Stimulated activated CD4-positive, alpha-beta T cell treated with anti-CD3 and anti-CD28 coated beads, Interleukin-15, amount 100 ng/mL, for 48 hours (primary cell): ENCODE measurements around the gene CCDC159.
A peak's percentile ranks its signal among the peaks of the same experiment; 100 is the strongest.
"Not testable (repeated sequence)": the region's sequence is repeated elsewhere in the genome, so short reads cannot be mapped to it uniquely, and the experiment has no call there.

ENCODE experiments used
- DNase-seq, 2 donors: peaks; one replicate each; pipeline ENCODE4 v3.0.0-alpha.2; 2020; ENCODE audit warnings: low read depth in 2 of 2

CCDC159 gene

GRCh38 chr19:11346104-11346940 is at the start of gene CCDC159, which contains the start of gene TMEM205:
CCDC159 (plus strand) TSS chr19:11346519; CDS start chr19:11346607, 88 bp downstream.
TMEM205 (minus strand) TSS chr19:11346268; CDS start chr19:11345619, 649 bp downstream.
- peak; percentile 98 for DNase-seq

- DNase-seq = no peak
Observed at GRCh38 chr19:11299946-11300810, 46.1 kb upstream of the CCDC159 start.

GRCh38 chr19:11300811-11301120 is 45.6 kb upstream of the CCDC159 start:
- no peak for DNase-seq

DNA sequence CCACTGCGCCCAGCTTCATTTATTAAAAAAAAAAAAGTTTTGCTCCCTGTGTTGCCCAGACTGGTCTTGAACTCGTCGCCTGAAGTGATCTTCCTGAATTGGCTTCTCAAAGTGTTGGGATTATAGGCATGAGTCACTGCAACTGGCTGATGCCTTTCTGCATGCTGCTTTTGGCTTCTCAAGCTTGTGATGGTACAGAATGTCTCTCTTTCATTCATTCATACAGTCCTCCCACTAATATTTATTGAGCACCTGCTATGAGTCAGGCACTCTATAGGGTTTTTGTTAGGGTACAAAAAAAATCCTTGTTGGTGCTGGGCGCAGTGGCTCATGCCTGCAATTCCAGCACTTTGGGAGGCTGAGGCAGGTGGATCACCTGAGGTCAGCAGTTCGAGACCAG is 41.4 kb upstream of the CCDC159 start:
- no peak for DNase-seq

DNA sequence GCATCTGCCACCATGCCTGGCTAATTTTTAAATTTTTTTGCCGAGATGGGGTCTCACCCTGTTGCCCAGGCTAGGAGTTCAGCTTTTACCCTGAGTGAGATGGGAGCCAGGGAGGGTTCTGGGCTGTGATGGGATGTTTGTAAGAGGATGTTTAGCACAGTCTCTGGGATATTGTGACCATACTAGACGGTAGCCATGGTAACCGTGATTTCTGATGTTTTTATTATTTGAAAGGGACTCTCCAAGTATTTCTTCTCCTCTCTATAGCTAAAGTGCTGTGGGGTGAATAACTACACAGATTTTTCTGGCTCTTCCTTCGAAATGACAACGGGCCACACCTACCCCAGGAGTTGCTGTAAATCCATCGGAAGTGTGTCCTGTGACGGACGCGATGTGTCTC is 40.0 kb upstream of the CCDC159 start:
- DNase-seq = no peak

DNA sequence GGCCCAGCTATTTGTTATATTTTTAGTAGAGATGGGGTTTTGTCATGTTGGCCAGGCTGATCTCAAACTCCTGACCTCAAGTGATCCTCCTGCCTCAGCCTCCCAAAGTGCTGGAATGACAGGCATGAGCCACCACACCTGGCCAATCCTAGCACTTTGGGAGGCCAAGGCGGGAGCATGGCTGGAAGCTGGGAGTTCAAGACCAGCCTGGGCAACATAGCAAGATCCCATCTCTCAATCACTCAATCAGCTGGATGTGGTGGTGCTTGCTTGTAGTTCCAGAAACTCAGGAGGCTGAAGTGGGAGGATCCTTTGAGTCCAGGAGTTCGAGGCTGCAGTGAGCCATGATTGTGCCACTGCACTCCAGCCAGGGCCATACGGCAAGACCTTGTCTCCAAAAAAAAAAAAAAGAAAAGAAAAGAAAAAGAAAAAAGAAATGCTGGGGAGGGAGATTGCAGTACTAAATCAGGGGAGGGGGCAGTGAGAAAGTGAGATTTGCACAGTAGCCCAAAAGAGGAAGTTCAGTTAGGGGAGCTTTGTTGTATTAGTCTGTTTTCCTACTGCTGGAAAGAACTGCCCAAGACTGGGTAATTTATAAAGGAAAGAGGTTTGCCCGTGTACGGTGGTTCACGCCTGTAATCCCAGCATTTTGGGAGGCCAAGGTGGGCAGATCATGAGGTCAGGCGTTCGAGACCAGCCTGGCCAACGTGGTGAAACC is 25.9 kb upstream of the CCDC159 start:
- DNase-seq = not testable (repeated sequence)

GRCh38 chr19:11321191-11322126 is 24.9 kb upstream of the CCDC159 start:
- DNase-seq = no peak

DNA sequence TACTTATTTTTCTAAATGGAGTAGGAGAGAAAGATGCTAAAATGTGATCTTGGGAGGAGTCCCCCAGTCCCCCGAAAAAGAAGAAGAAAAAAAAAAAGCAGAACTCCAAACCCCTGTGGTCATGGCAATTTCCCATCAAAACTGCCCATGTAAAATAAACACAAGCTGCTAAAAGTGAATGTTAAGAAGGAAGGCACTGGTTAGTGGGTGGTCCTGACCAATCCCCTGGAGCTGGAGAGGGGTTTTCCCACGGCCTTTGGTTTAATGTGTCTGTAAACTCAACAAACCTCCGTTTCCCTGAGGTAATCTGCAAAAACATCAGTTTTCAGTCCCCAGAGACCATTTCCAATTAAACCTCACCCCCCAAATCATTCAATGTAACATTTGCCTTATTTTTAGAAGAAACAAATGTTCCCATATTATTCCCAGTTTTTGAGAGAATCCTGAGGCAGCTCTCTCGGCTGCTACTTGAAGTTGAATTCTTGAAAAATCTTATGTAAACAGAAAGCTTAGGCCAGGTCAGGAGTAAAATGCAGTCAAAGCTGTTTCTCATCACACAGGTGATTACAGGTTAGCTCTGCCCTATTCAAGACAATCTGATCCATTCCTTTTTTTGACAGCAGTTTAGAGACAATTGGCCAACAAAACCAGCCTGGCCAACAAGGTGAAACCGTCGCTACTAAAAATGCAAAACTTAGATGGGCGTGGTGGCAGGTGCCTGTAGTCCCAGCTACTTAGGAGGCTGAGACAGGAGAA is 23.9 kb upstream of the CCDC159 start:
- DNase-seq = no peak

- DNase-seq = no peak
Observed at GRCh38 chr19:11323601-11324078, 22.7 kb upstream of the CCDC159 start.

- no peak for DNase-seq
Observed at GRCh38 chr19:11324079-11324661, 22.1 kb upstream of the CCDC159 start.

DNA sequence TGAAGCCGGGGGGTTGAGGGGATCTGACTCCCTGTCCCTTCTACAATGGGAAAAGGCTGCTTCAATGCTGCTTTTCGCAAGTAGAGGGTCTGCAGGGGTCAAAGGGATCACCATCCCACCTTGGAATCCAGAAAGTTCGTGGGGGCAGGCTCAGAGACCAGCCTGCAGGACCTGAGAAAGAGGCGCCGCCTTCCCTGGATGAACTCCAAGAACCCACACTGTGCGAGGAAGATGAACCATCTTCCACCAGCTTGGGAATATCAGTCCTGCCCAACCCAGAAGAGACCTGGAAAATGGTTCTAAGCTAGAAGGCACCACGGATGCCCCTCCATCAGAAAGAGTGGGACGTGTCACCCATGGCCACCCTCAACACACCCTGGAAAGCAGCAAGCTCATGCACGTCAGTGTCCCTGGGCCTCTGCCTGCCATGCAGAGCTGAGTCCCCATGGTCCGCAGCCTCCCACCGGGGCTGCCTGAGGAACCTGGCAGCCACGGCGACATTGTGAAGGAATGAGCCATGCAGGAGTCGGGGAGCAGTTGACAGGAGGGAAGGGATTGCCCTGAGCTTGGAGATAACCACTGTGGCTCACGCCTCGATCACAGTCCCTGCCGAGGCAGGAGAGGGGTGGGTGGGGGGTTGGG is 21.4 kb upstream of the CCDC159 start:
- DNase-seq = no peak

GRCh38 chr19:11325544-11325943 is 20.8 kb upstream of the CCDC159 start:
- DNase-seq = no peak

GRCh38 chr19:11330127-11330526 is 16.2 kb upstream of the CCDC159 start:
- no peak for DNase-seq

GRCh38 chr19:11331502-11331901 is 14.8 kb upstream of the CCDC159 start:
- no peak for DNase-seq

DNA sequence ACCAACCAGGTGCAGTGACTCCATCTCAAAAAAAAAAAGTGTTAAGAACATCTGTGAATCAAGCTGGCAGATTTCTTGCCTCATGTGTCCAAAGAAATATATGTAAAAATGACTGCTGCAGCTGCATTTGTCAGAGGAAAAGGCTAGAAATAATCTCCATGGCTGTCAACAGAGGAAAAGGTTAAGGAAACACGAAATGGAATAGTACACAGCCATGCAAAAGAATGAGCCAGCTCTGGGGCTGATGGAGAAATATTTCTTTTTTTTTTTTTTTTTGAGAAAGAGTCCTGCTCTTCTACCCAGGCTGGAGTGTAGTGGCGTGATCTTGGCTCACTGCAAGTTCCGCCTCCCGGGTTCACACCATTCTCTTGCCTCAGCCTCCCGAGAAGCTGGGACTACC is 13.5 kb upstream of the CCDC159 start:
- DNase-seq = no peak

- DNase-seq = not testable (repeated sequence)
Observed at GRCh38 chr19:11333838-11334237, 12.5 kb upstream of the CCDC159 start.

GRCh38 chr19:11335449-11336146 is 10.7 kb upstream of the CCDC159 start:
- no peak for DNase-seq

DNA sequence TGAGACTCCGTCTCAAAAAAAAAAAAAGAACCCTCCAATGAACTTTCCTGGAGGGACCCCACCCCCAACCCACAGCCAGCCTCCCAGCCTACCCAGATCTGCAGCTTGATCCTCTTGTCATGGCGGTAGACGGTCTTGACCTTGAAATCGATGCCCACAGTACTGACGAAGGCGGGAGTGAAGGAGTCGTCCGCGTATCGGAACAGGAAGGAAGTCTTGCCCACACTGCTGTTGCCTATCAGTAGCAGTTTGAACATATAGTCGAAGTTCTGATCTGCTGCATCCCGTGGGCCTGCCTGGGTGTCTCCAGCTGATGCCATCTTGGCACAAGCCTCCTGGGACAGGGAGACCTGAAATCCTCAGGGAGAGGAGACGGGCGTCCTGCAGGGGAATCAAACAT is 9.2 kb upstream of the CCDC159 start:
- DNase-seq = no peak

DNA sequence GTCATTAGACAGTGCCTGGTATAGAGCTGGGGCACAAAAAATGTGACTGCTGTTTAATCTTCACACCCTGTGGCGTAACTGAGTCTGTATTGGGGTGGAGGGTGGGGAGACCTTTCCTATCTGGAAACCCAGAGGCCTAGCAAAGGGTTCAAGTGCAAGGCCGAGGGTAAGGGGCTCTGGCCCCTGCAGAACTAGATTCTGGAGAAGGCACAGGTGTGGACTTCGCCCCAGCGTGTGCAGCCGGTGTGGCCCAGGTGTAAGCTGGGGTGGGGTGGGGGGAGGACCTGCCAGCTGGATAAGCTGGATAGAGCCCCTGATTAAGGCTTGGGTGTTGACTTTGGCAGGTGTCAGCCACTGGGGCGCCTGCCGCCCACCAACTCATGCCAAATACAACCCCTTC is 8.2 kb upstream of the CCDC159 start:
- no peak for DNase-seq
